Effector CD8-positive, alpha-beta T cell (primary cell): Measurements from ENCODE around the gene TFPT.

Experiments
- DNase-seq: peaks from one replicate; lab custom pipeline; 2025; lab: John Stamatoyannopoulos, UW

Gene TFPT

GRCh38 chr19:54149021-54149812 lies 33.8 kb upstream of the TFPT start:
- DNase-seq = no peak

GRCh38 chr19:54148158-54148557 lies 32.7 kb upstream of the TFPT start:
- no peak for DNase-seq

- DNase-seq = no peak
Measured at GRCh38 chr19:54147676-54148075, 32.2 kb upstream of the TFPT start.

- DNase-seq = no peak
Measured at GRCh38 chr19:54145541-54146158, 30.2 kb upstream of the TFPT start.

- DNase-seq = no peak
Measured at GRCh38 chr19:54142166-54142780, 26.8 kb upstream of the TFPT start.

GRCh38 chr19:54141356-54141755 lies 25.9 kb upstream of the TFPT start:
- no peak for DNase-seq

- peak; percentile 17 for DNase-seq
Measured at GRCh38 chr19:54138489-54139256, 23.2 kb upstream of the TFPT start.

- peak; percentile 39 for DNase-seq
Measured at GRCh38 chr19:54137699-54138488, 22.4 kb upstream of the TFPT start, which contains the start of gene CNOT3. Gene CNOT3, plus strand, starts transcription at chr19:54137762. Its CDS starts 5,217 bp downstream, at chr19:54142979.

- peak; percentile 100 for DNase-seq
Measured at GRCh38 chr19:54136864-54137698, 21.6 kb upstream of the TFPT start.

GRCh38 chr19:54136086-54136863 lies 20.8 kb upstream of the TFPT start:
- no peak for DNase-seq

GRCh38 chr19:54133957-54134590 lies 18.6 kb upstream of the TFPT start:
- no peak for DNase-seq

- DNase-seq = no peak
Measured at GRCh38 chr19:54133312-54133956, 18.0 kb upstream of the TFPT start.

GRCh38 chr19:54129617-54129996 lies 14.2 kb upstream of the TFPT start:
- DNase-seq = no peak

GRCh38 chr19:54128796-54129616 lies 13.5 kb upstream of the TFPT start:
- DNase-seq = no peak

GRCh38 chr19:54128441-54128725 lies 12.9 kb upstream of the TFPT start:
- DNase-seq = no peak

- DNase-seq = no peak
Measured at GRCh38 chr19:54127688-54128440, 12.4 kb upstream of the TFPT start.

- DNase-seq = no peak
Measured at GRCh38 chr19:54125713-54126112, 10.3 kb upstream of the TFPT start.
